ENCODE data around the gene CCNL2.

DNA sequence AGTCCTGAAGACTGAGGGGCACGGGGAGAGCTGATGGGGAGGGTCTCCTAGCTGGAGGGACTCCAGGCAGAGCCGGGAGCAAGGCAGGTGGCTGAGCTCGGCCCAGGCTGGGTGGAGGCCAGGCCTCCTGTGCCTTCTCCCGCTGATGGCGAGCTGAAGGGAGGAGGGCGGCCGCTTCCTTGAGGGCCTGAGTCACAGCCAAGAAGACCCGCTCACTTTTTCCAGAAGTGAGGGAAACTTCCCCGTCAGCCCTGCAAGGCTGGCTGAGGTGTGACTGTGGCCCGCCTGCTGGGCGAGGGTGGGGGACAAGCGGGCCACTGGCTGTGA, 34.6 kb upstream of the CCNL2 start:
- no peak for TF ChIP-seq EZH2phosphoT487 (IDR thresholded peaks at IDR 0.05; ENCODE audit: low read depth, severe bottlenecking, unreplicated experiment)
- TF ChIP-seq, protein P1, sequence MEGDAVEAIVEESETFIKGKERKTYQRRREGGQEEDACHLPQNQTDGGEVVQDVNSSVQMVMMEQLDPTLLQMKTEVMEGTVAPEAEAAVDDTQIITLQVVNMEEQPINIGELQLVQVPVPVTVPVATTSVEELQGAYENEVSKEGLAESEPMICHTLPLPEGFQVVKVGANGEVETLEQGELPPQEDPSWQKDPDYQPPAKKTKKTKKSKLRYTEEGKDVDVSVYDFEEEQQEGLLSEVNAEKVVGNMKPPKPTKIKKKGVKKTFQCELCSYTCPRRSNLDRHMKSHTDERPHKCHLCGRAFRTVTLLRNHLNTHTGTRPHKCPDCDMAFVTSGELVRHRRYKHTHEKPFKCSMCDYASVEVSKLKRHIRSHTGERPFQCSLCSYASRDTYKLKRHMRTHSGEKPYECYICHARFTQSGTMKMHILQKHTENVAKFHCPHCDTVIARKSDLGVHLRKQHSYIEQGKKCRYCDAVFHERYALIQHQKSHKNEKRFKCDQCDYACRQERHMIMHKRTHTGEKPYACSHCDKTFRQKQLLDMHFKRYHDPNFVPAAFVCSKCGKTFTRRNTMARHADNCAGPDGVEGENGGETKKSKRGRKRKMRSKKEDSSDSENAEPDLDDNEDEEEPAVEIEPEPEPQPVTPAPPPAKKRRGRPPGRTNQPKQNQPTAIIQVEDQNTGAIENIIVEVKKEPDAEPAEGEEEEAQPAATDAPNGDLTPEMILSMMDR (IDR thresholded peaks at IDR 0.05; ENCODE audit: poor library complexity): no peak
- TF ChIP-seq EZH2 (IDR thresholded peaks at IDR 0.05; ENCODE audit: borderline replicate concordance): no peak

All from hepatocyte (in vitro differentiated cells).